Measurements from ENCODE around the gene CHD1. TPM values are rescaled to one million over a fixed set of nuclear protein-coding genes. Genes with fewer than 3 reads are reported as not detected.

CHD1 gene
- total and polyA plus RNA-seq, 2 of the 13 experiments (the other 11 are each of a cell fraction or from before 2014, with no cell fraction given), result 22.8 to 55.9 TPM

DNA sequence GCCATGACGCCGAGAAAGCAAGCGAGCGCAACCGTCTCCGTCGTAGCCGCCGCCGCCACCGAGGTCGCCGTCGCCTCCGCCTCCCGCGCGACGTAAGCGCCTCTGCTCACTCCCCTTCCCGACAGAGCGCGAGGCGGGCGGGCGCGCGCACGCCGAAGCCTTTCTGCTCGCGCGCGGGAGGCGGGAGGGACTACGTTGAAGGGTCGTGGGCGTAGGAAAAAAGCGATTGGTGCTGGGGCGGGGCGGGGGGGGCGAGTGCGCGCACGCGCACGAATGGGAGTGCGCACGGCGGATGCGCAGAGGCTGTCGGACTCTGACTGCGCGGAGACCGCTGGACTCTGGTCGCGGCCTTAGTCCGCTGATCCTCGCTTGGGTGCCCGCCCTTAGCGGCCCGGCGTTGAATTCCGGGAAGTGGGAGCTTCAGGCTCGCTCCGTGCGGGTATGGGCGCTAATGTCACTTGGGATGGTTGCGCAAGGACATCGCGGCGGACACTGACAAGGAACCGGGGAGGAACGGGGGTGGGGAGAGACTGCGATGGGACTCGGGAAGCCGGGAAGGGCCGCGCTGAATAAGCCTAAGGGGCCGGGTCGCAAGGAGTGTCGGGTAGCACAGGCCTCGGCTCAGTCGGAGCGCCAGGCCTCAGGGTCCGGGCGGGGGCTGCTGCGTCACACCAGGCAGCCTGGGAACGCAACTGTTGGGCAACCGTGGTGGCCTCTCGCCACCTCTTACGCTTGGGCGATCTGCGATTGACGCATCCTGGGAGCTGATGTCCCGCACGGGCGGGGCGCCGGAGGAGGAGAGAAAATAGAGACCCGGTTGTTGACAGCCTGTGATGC, at the start of gene CHD1 (continued):
- TF ChIP-seq ZMAT3 (CRISPR knock-in tag; conservative IDR thresholded peaks at IDR 0.05) (peak; percentile 94; the same call in 1 of the 2 replicates), TFAP4 (IDR thresholded peaks at IDR 0.05; ENCODE audit: borderline replicate concordance, low read depth) (0 out of 2 replicates have a peak, but pooled peaks have one; percentile 13), ZNF101 (CRISPR knock-in tag; IDR thresholded peaks at IDR 0.05; ENCODE audit: borderline replicate concordance, low read depth) (no peak; the same call in 1 of the 2 replicates), BORCS8-MEF2B (CRISPR knock-in tag; IDR thresholded peaks at IDR 0.05) (peak; percentile 89), ZNF382 (CRISPR knock-in tag; IDR thresholded peaks at IDR 0.05; ENCODE audit: borderline replicate concordance) (no peak), SOX5 (CRISPR knock-in tag; IDR thresholded peaks at IDR 0.05; ENCODE audit: borderline replicate concordance) (peak; percentile 28; the same call in 1 of the 2 replicates), RNF219 (CRISPR knock-in tag; IDR thresholded peaks at IDR 0.05) (no peak), ZNF75D (CRISPR knock-in tag; IDR thresholded peaks at IDR 0.05; ENCODE audit: borderline replicate concordance) (no peak), ZNF776 (CRISPR knock-in tag; IDR thresholded peaks at IDR 0.05) (peak; percentile 91), CREB1 (IDR thresholded peaks at IDR 0.05) (peak; percentile 76), CREB1 (CRISPR knock-in tag; IDR thresholded peaks at IDR 0.05) (peak; percentile 85), SIX1 (CRISPR knock-in tag; IDR thresholded peaks at IDR 0.05; ENCODE audit: borderline replicate concordance) (no peak), ZNF674 (CRISPR knock-in tag; IDR thresholded peaks at IDR 0.05; ENCODE audit: low read depth) (peak; percentile 93; the same call in 1 of the 2 replicates), HMGXB3 (CRISPR knock-in tag; IDR thresholded peaks at IDR 0.05; ENCODE audit: borderline replicate concordance) (peak; percentile 56; the same call in 1 of the 2 replicates), ZSCAN20 (CRISPR knock-in tag; IDR thresholded peaks at IDR 0.05; ENCODE audit: borderline replicate concordance) (peak; percentile 24; the same call in 1 of the 2 replicates), PRMT3 (CRISPR knock-in tag; IDR thresholded peaks at IDR 0.05; ENCODE audit: borderline replicate concordance, low read depth) (peak; percentile 74; the same call in 1 of the 2 replicates), SMAD3 (CRISPR knock-in tag; IDR thresholded peaks at IDR 0.05) (peak; percentile 71; the same call in 1 of the 2 replicates)
- TF ChIP-seq, protein P1, sequence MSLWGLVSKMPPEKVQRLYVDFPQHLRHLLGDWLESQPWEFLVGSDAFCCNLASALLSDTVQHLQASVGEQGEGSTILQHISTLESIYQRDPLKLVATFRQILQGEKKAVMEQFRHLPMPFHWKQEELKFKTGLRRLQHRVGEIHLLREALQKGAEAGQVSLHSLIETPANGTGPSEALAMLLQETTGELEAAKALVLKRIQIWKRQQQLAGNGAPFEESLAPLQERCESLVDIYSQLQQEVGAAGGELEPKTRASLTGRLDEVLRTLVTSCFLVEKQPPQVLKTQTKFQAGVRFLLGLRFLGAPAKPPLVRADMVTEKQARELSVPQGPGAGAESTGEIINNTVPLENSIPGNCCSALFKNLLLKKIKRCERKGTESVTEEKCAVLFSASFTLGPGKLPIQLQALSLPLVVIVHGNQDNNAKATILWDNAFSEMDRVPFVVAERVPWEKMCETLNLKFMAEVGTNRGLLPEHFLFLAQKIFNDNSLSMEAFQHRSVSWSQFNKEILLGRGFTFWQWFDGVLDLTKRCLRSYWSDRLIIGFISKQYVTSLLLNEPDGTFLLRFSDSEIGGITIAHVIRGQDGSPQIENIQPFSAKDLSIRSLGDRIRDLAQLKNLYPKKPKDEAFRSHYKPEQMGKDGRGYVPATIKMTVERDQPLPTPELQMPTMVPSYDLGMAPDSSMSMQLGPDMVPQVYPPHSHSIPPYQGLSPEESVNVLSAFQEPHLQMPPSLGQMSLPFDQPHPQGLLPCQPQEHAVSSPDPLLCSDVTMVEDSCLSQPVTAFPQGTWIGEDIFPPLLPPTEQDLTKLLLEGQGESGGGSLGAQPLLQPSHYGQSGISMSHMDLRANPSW (CRISPR knock-in tag; IDR thresholded peaks at IDR 0.05; ENCODE audit: borderline replicate concordance), result peak; percentile 51; the same call in 1 of the 2 replicates

Data from HepG2 (cell line).